Calu3 (cell line): ENCODE measurements around the gene MBNL2. TPM values are rescaled to one million over a fixed set of nuclear protein-coding genes. Genes with fewer than 3 reads are reported as not detected.

ENCODE experiments used
- BruUV-seq: library from RNA; stranded (reverse); fragments of 400-500 nt; replicated peaks from 2 replicates; lab custom pipeline; 2021; lab: Mats Ljungman, UMichigan
- CTCF ChIA-PET: fragments of 300-600 bp; sonication (Branson Sonifier 250); formaldehyde crosslinking; loops from one replicate; lab custom pipeline; 2022; ENCODE audit warnings: antibody characterized with exemption; lab: Charles Lee
- DNase-seq: peaks from one replicate; pipeline ENCODE4 v3.0.0; 2022
- H3K27ac Mint-ChIP-seq: one replicate; pipeline ENCODE4 v1.8.0; 2022; ENCODE audit warnings: mixed read lengths; ENCODE audit not compliant: unreplicated experiment
- H3K27me3 Mint-ChIP-seq: one replicate; pipeline ENCODE4 v1.8.0; 2022; ENCODE audit warnings: mixed read lengths; ENCODE audit not compliant: unreplicated experiment
- H3K36me3 Mint-ChIP-seq: one replicate; pipeline ENCODE4 v1.8.0; 2022; ENCODE audit warnings: mild to moderate bottlenecking, moderate library complexity, mixed read lengths; ENCODE audit not compliant: insufficient read depth, unreplicated experiment
- H3K4me1 Mint-ChIP-seq: one replicate; pipeline ENCODE4 v1.8.0; 2022; ENCODE audit warnings: mild to moderate bottlenecking, low read depth, mixed read lengths; ENCODE audit not compliant: unreplicated experiment
- H3K4me3 Mint-ChIP-seq: one replicate; pipeline ENCODE4 v1.8.0; 2022; ENCODE audit warnings: mild to moderate bottlenecking, low read depth, moderate library complexity, mixed read lengths; ENCODE audit not compliant: unreplicated experiment
- H3K9me3 Mint-ChIP-seq: one replicate; pipeline ENCODE4 v1.8.0; 2022; ENCODE audit warnings: low read depth, mixed read lengths; ENCODE audit not compliant: unreplicated experiment
- CTCF ChIP-seq: fragments of 200-600 bp; IDR thresholded peaks from one replicate; pipeline ENCODE4 v1.8.0; 2022; ENCODE audit warnings: antibody characterized with exemption; ENCODE audit not compliant: unreplicated experiment
- intact Hi-C: fragments of 100-400 bp; cut with micrococcal nuclease; formaldehyde crosslinking; loops from one replicate; pipeline ENCODE4 v1.10.0; 2022; ENCODE audit not compliant: unreplicated experiment
- total RNA-seq: library from RNA; stranded (reverse); gene quantifications from 2 replicates; pipeline ENCODE4 v1.2.3, GENCODE V29; 2022

Gene MBNL2
- total RNA-seq, 1 experiment from 2014 or later = 37.1 TPM

- no peak for TF ChIP-seq CTCF
- Mint-ChIP-seq H3K4me3 (no peak overlapping the region), H3K9me3 (no peaks in the 10 kb centered on the region), H3K27me3 (no peaks in the 10 kb centered on the region), H3K27ac (no peak overlapping the region), H3K4me1 (peaks cover 13% of the 10 kb centered on the region), H3K36me3 (no peaks in the 10 kb centered on the region)
- CTCF ChIA-PET = no interaction called here
- intact Hi-C loops = no loop called here
- no TSS peak for BruUV-seq
- DNase-seq = no peak
Observed at GRCh38 chr13:97249093-97249795, 27.1 kb downstream of the MBNL2 start.

GRCh38 chr13:97249796-97250495 lies 27.8 kb downstream of the MBNL2 start:
- Mint-ChIP-seq H3K4me3 (peak overlapping the region; percentile 21), H3K27ac (peak overlapping the region; percentile 67), H3K27me3 (no peaks in the 10 kb centered on the region), H3K4me1 (peaks cover 13% of the 10 kb centered on the region), H3K9me3 (no peaks in the 10 kb centered on the region), H3K36me3 (no peaks in the 10 kb centered on the region)
- TF ChIP-seq CTCF = no peak
- no peak for DNase-seq
- no TSS peak for BruUV-seq
- CTCF ChIA-PET = no interaction called here
- intact Hi-C loops = no loop called here

GRCh38 chr13:97250560-97250959 lies 28.4 kb downstream of the MBNL2 start:
- DNase-seq = no peak
- Mint-ChIP-seq H3K4me1 (peaks cover 13% of the 10 kb centered on the region), H3K27me3 (no peaks in the 10 kb centered on the region), H3K4me3 (no peak overlapping the region), H3K9me3 (no peaks in the 10 kb centered on the region), H3K36me3 (no peaks in the 10 kb centered on the region), H3K27ac (peak overlapping the region; percentile 67)
- BruUV-seq = no TSS peak
- TF ChIP-seq CTCF = no peak
- intact Hi-C loops = no loop called here
- CTCF ChIA-PET = no interaction called here

GRCh38 chr13:97252735-97253134 lies 30.6 kb downstream of the MBNL2 start:
- Mint-ChIP-seq H3K4me3 (no peak overlapping the region), H3K27ac (no peak overlapping the region), H3K4me1 (peaks cover 13% of the 10 kb centered on the region), H3K36me3 (peaks cover 7% of the 10 kb centered on the region), H3K27me3 (no peaks in the 10 kb centered on the region), H3K9me3 (no peaks in the 10 kb centered on the region)
- CTCF ChIA-PET = no interaction called here
- intact Hi-C loops = no loop called here
- no peak for DNase-seq
- no peak for TF ChIP-seq CTCF
- BruUV-seq = no TSS peak
